Measurements from ENCODE around the gene FBXO17.
A peak's percentile ranks its signal among the peaks of the same experiment; 100 is the strongest.

The FBXO17 gene

DNA sequence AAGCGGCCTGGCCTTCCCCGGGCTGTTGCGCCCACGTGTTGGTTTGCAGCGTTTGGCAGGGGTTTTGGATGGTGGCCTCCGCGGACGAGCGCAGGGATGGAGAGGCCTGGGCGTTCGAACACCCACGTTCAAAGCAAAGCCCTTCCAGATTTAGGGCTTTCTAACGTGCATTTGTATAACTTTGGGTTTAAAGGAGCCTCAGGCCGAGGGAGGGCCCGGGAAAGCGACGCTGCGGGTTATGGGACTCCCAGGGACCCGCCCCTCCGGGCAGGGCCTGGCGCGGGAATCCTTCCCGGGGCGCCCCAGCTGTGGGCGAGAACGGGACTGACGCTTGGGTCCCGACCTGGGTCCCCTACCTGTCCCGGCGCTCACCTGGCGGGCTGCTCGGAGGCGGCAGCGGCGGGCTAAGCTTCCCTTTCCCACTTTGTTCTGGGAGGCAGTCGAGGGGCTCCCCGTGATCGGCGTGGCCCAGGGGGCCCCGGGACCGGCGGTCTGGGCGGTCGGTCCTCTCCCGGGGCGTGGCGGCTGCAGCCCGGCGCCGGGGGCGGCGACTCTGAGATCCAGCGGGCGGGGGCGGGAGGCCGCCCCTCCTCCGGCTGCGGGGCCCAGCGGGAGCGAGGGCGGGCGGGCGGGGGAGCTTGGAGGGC, at the start of gene FBXO17:
Gene FBXO17 (minus strand): TSS at position 529 of the 647 bp plus-strand sequence. CDS start 25,423 bp downstream, outside the sequence.
- H3K4me3 ChIP-seq (ENCODE audit: low read length), result peak within 1 kb of the TSS; percentile 58

GRCh38 chr19:39024875-39025641, 49.5 kb upstream of the FBXO17 start:
- DNase-seq (ENCODE audit: low read depth), result no peak
- TF ChIP-seq, protein P1, sequence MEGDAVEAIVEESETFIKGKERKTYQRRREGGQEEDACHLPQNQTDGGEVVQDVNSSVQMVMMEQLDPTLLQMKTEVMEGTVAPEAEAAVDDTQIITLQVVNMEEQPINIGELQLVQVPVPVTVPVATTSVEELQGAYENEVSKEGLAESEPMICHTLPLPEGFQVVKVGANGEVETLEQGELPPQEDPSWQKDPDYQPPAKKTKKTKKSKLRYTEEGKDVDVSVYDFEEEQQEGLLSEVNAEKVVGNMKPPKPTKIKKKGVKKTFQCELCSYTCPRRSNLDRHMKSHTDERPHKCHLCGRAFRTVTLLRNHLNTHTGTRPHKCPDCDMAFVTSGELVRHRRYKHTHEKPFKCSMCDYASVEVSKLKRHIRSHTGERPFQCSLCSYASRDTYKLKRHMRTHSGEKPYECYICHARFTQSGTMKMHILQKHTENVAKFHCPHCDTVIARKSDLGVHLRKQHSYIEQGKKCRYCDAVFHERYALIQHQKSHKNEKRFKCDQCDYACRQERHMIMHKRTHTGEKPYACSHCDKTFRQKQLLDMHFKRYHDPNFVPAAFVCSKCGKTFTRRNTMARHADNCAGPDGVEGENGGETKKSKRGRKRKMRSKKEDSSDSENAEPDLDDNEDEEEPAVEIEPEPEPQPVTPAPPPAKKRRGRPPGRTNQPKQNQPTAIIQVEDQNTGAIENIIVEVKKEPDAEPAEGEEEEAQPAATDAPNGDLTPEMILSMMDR (IDR thresholded peaks at IDR 0.05; ENCODE audit: insufficient read depth, low read depth, low read length, missing control alignments), result no peak
- no peak overlapping the region for H3K4me3 ChIP-seq (ENCODE audit: low read length)

More for the DNA sequence above, at the start of gene FBXO17:
- peak; percentile 49 for DNase-seq (ENCODE audit: low read depth)
- TF ChIP-seq, protein P1 (IDR thresholded peaks at IDR 0.05; ENCODE audit: insufficient read depth, low read depth, low read length, missing control alignments), result no peak

- no peak overlapping the region for H3K4me3 ChIP-seq (ENCODE audit: low read length)
- DNase-seq (ENCODE audit: low read depth), result no peak
- TF ChIP-seq, protein P1 (IDR thresholded peaks at IDR 0.05; ENCODE audit: insufficient read depth, low read depth, low read length, missing control alignments), result no peak
Observed at GRCh38 chr19:39021063-39021462, 45.5 kb upstream of the FBXO17 start.

- TF ChIP-seq, protein P1 (IDR thresholded peaks at IDR 0.05; ENCODE audit: insufficient read depth, low read depth, low read length, missing control alignments), result no peak
- no peak overlapping the region for H3K4me3 ChIP-seq (ENCODE audit: low read length)
- DNase-seq (ENCODE audit: low read depth), result no peak
Observed at GRCh38 chr19:39017646-39018045, 42.1 kb upstream of the FBXO17 start.

DNA sequence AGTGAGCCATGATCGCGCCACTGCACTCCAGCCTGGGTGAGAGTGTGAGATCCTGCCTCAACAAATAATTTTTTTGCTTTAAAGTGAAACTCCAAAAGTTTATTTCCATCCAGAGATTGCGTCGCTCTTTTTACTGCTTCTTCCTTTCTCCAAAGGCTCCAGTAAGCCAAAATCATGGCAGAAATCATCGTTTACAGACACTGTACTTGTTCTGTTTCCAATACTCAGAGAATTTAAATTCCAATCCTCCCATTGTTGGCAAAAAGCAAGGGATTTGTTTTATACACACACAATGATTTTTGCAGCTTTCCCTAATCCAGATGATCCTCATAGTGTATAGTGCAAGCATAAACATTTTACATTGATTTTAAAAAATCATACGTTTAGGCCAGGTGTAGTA, 41.5 kb upstream of the FBXO17 start:
- no peak for DNase-seq (ENCODE audit: low read depth)
- TF ChIP-seq, protein P1 (IDR thresholded peaks at IDR 0.05; ENCODE audit: insufficient read depth, low read depth, low read length, missing control alignments), result no peak
- no peak overlapping the region for H3K4me3 ChIP-seq (ENCODE audit: low read length)

DNA sequence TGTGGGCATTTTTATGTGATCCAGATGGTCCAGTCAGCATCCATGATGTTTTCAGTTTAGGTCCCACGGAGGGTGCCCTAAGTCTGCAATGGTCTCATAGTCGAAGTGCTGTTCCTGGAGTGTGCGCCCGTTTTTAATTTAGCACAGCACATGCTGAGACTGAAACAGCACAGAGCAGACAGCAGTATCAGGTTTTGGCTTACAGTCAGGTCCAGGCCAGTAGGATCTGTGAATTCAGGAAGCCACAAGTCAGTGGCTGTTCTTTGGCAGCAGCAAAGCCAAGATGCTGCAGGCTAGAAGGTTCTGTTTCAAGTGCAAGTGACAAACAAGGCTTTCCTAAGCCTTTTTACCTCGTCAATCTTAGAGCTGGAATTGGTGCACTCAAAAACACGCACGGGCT, 38.5 kb upstream of the FBXO17 start:
- H3K4me3 ChIP-seq (ENCODE audit: low read length), result no peak overlapping the region
- DNase-seq (ENCODE audit: low read depth), result peak; percentile 5
- TF ChIP-seq, protein P1 (IDR thresholded peaks at IDR 0.05; ENCODE audit: insufficient read depth, low read depth, low read length, missing control alignments), result no peak

All from epithelial cell of esophagus (primary cell).